Endothelial cell of umbilical vein (primary cell): Measurements from ENCODE around the gene RTCB.
A peak's percentile ranks its signal among the peaks of the same experiment; 100 is the strongest.

Experiments used
- CTCF ChIP-seq, 2 donors: IDR thresholded peaks; 1 replicate in 1 of 2; 2 replicates in 1 of 2; pipeline ENCODE4 v1.5.1; 2011; ENCODE audit warnings: low read length in 2 of 2, mild to moderate bottlenecking in 2 of 2, moderate library complexity in 2 of 2, control low read depth in 1 of 2, inconsistent platforms in 1 of 2, low read depth in 1 of 2; ENCODE audit not compliant: insufficient read depth in 1 of 2; ENCODE audit errors: extremely low read depth in 1 of 2
- EZH2 ChIP-seq: IDR thresholded peaks from 2 replicates; pipeline ENCODE4 v1.6.1; 2012; ENCODE audit warnings: borderline replicate concordance, low read depth, mild to moderate bottlenecking, moderate library complexity, low read length, inconsistent platforms; ENCODE audit not compliant: severe bottlenecking
- POLR2A ChIP-seq: IDR thresholded peaks from 2 replicates; pipeline ENCODE4 v1.6.1; 2012; ENCODE audit warnings: low read depth, mild to moderate bottlenecking, control low read depth, low read length
- POLR2AphosphoS5 ChIP-seq: IDR thresholded peaks from 2 replicates; pipeline ENCODE4 v1.6.1; 2012; ENCODE audit warnings: low read depth, mild to moderate bottlenecking, control low read depth, low read length, moderate library complexity; ENCODE audit not compliant: insufficient read depth

DNA sequence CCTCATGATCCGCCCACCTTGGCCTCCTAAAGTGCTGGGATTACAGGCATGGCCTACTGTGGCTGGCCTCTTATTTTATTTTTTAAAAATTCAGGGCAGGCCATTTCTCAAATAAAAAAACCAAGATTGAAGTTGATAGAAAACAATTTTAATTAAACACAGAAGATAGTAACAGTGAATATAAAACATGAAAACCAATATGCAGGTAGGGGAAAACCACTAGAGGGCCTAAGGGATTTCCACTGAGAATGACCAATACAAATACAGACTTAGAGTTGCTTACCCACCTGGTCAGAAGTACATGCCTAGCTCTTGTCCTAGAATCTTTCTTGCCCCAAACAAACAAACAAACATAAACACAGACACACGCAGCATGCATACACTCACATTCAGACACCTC lies 1.7 kb upstream of the RTCB start:
- no peak for TF ChIP-seq POLR2AphosphoS5
- no peak for TF ChIP-seq EZH2
- no peak for TF ChIP-seq POLR2A
- TF ChIP-seq CTCF (IDR thresholded peaks at IDR 0.05; ENCODE audit: extremely low read depth in 1 of 2, insufficient read depth in 1 of 2, low read depth in 1 of 2, low read length in 2 of 2) = peak; percentile 16 to 36
